CD4-positive, CD25-positive, alpha-beta regulatory T cell (primary cell): ENCODE results near the gene HDLBP. TPM values are rescaled to one million over a fixed set of nuclear protein-coding genes. Genes with fewer than 3 reads are reported as not detected.

Experiments used
- ATAC-seq, 2 donors: fragments of 150-1000 bp; cut with Tn5 transposase; one replicate each; pipeline ENCODE4 v1.10.0; 2021; ENCODE audit warnings: low read depth in 2 of 2, moderate number of reproducible peaks in 2 of 2, moderate library complexity in 1 of 2
- DNase-seq, 3 donors: peaks; one replicate each; pipeline versions ENCODE4 v3.0.0 to v3.0.0-alpha.2; 2012 to 2022; ENCODE audit warnings: mixed read lengths in 1 of 3
- H3K27ac ChIP-seq: one replicate; pipeline ENCODE4 v1.7.0; 2013; ENCODE audit warnings: mild to moderate bottlenecking, low read length; ENCODE audit not compliant: insufficient read depth, poor library complexity, severe bottlenecking
- H3K27me3 ChIP-seq: one replicate; pipeline ENCODE4 v1.7.0; 2013; ENCODE audit warnings: low read length; ENCODE audit not compliant: control insufficient read depth, insufficient read depth
- H3K36me3 ChIP-seq: one replicate; pipeline ENCODE4 v1.7.0; 2013; ENCODE audit warnings: mild to moderate bottlenecking, low read length, moderate library complexity; ENCODE audit not compliant: control insufficient read depth, insufficient read depth
- H3K4me1 ChIP-seq: 2 replicates; pipeline ENCODE4 v1.7.0; 2013; ENCODE audit warnings: mild to moderate bottlenecking, low read length; ENCODE audit not compliant: insufficient read depth, control insufficient read depth, poor library complexity, severe bottlenecking
- H3K4me3 ChIP-seq: one replicate; pipeline ENCODE4 v1.7.0; 2013; ENCODE audit warnings: low read depth, mild to moderate bottlenecking, low read length, moderate library complexity
- H3K9me3 ChIP-seq, 2 experiments: 1 replicate in 1 of 2; 2 replicates in 1 of 2; pipeline ENCODE4 v1.7.0; 2013; ENCODE audit warnings: low read length in 2 of 2, mild to moderate bottlenecking in 1 of 2, moderate library complexity in 1 of 2; ENCODE audit not compliant: control insufficient read depth in 2 of 2
- H3K27ac Mint-ChIP-seq, 3 donors: one replicate each; pipeline ENCODE4 v1.8.0; 2020 to 2022; ENCODE audit warnings: mild to moderate bottlenecking in 3 of 3, mixed read lengths in 3 of 3, moderate library complexity in 2 of 3
- H3K27me3 Mint-ChIP-seq: one replicate; pipeline ENCODE4 v1.8.0; 2022; ENCODE audit warnings: mild to moderate bottlenecking, mixed read lengths
- H3K36me3 Mint-ChIP-seq: one replicate; pipeline ENCODE4 v1.8.0; 2020; ENCODE audit warnings: mixed read lengths
- H3K4me1 Mint-ChIP-seq, 4 donors: one replicate each; pipeline ENCODE4 v1.8.0; 2020 to 2022; ENCODE audit warnings: mixed read lengths in 4 of 4, mild to moderate bottlenecking in 1 of 4
- H3K4me3 Mint-ChIP-seq, 4 donors: one replicate each; pipeline ENCODE4 v1.8.0; 2020 to 2022; ENCODE audit warnings: mild to moderate bottlenecking in 4 of 4, mixed read lengths in 4 of 4, moderate library complexity in 3 of 4
- H3K9me3 Mint-ChIP-seq, 7 donors: one replicate each; pipeline ENCODE4 v1.8.0; 2020 to 2022; ENCODE audit warnings: mixed read lengths in 7 of 7, mild to moderate bottlenecking in 3 of 7, moderate library complexity in 2 of 7
- polyA plus RNA-seq, 4 donors: library from polyadenylated mRNA; unstranded; fragments of 300-500 nt; fragmentation: Illumina TruSeq; gene quantifications; one replicate each; pipeline ENCODE4 v1.2.3, GENCODE V29; 2021
- total RNA-seq: library from RNA; stranded (reverse); gene quantifications from one replicate; pipeline ENCODE4 v1.2.3, GENCODE V29; 2022

Gene HDLBP
- total and polyA plus RNA-seq, 5 donors from 2014 or later, result 33.6 to 121 (median 41.7) TPM

DNA sequence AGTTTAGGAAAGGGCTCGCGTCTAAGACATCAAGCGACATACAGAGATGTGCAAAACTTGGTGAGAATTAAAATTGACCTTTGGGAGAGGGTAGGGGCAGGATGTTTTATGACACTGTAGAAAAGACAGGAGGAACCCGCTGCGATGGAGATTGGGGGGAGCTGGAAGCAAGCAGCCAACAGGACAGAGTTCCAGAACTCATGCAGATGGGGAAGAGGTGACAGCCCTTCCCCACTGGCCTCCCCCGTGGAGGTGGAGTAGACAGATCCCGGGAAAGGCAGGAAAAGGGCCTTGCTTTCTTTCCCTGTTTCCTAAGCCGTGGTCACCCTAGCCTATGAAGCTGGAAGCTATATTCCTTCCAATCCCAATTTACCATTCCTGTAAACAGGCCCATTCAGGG lies 87.9 kb downstream of the HDLBP start:
- Mint-ChIP-seq H3K4me1 (peaks cover 0 to 6% (median 1%) of the 10 kb centered on the region in 4 donors), H3K4me3 (no peak overlapping the region), H3K27me3 (no peaks in the 10 kb centered on the region), H3K36me3 (peaks cover 39% of the 10 kb centered on the region), H3K9me3 (peaks cover 0 to 4% (median 0%) of the 10 kb centered on the region in 7 donors), H3K27ac (peak overlapping the region in 1 of 3 donors; percentile 5)
- Histone ChIP-seq H3K9me3 (no peaks in the 10 kb centered on the region), H3K36me3 (peaks cover 48% of the 10 kb centered on the region), H3K4me3 (no peak overlapping the region), H3K27me3 (no peaks in the 10 kb centered on the region), H3K27ac (no peak overlapping the region), H3K4me1 (no peaks in the 10 kb centered on the region)
- no peak for DNase-seq
- ATAC-seq, result no peak

DNA sequence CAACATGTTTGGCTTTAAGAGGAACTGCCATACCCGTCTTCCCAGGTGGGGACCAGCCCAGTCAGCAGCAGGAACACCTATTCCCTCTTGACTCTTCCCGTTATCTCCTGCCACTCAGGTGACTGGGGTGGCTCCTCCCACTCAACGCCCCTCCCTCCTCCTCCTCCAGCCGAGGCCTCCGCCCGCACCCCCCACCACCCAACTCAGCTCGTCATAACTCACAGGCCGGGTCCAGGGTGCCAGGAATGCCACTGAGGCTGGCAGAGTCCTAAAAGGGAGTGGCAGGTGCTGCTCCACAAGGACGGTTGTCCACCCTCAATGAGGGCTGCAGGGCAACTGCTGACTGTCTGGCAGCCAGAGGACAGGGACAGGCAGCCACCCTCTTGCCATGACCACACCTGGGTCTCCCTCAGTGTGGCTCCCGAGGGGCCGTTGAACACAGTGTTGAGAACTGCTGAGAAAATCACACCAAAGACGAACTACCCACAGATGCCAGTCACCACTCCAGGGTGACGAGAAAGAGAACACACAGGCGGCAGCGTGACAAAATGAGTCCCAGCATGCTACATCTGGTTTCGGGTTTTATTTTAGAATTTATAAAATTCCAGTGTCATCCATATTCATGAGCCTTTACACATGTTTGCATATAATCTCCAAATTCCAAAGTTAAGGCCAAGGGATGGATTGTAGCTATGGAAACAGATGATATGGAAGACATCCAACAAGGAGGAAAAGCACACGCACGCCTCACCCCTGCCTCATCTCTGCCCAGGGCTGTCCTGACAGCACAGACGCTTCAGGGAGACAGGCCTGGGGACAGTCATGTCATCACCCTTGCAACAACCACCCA lies 88.5 kb downstream of the HDLBP start:
- H3K36me3 ChIP-seq, result peaks cover 43% of the 10 kb centered on the region
- ATAC-seq (no peak), DNase-seq (no peak)
- H3K9me3 Mint-ChIP-seq, result peaks cover 0 to 4% (median 0%) of the 10 kb centered on the region in 7 donors
- peaks cover 0 to 7% (median 3%) of the 10 kb centered on the region in 4 donors for H3K4me1 Mint-ChIP-seq
- no peaks in the 10 kb centered on the region for H3K27me3 ChIP-seq
- H3K4me1 ChIP-seq, result no peaks in the 10 kb centered on the region
- no peak overlapping the region for H3K27ac Mint-ChIP-seq
- H3K4me3 ChIP-seq, result no peak overlapping the region
- H3K27me3 Mint-ChIP-seq, result no peaks in the 10 kb centered on the region
- no peaks in the 10 kb centered on the region for H3K9me3 ChIP-seq
- peaks cover 34% of the 10 kb centered on the region for H3K36me3 Mint-ChIP-seq
- no peak overlapping the region for H3K27ac ChIP-seq
- H3K4me3 Mint-ChIP-seq, result no peak overlapping the region

DNA sequence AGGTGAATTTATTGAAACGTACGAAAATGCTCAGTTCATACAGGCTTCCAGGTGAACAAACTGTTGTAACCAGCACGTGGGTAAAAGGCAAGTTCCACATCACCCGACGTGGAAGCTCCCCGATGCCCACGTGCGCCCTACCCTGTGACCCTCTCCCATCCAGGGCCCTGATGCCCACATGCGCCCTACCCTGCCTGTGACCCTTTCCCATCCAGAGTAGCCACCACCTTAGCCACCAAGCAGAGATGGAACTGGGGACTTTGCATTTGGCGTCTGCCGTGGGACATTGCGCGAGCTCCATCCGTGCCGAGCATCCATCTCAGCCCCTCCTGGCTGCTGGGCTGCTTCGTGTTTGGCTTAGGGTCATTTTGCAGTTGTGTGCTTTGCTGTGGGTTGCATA lies 89.5 kb downstream of the HDLBP start:
- Histone ChIP-seq H3K27me3 (no peaks in the 10 kb centered on the region), H3K4me1 (no peaks in the 10 kb centered on the region), H3K9me3 (no peaks in the 10 kb centered on the region), H3K36me3 (peaks cover 34% of the 10 kb centered on the region), H3K27ac (no peak overlapping the region), H3K4me3 (no peak overlapping the region)
- Mint-ChIP-seq H3K9me3 (peaks cover 0 to 4% (median 0%) of the 10 kb centered on the region in 7 donors), H3K4me3 (no peak overlapping the region), H3K4me1 (peaks cover 0 to 7% (median 3%) of the 10 kb centered on the region in 4 donors), H3K27me3 (no peaks in the 10 kb centered on the region), H3K36me3 (peaks cover 25% of the 10 kb centered on the region), H3K27ac (no peak overlapping the region)
- ATAC-seq (no peak), DNase-seq (no peak)

DNA sequence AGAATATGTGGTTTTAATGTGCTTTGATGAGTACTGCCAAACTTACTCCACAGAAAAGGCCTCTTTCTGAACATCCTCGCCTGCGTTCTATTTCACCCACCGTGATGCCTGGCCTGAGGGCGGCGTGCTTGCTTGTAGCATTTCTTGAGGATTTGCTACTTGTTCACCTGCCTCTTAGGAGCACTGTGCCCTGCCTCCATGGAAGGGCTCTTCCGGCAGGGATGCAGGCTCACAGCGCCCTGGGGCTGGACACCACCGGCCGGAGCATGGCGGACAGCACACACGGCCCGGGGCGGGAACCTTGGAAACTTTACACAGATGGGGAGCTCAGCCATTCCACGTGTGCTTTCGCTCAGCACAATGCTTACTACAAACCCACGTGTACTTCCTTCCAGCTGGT lies 89.9 kb downstream of the HDLBP start:
- no peaks in the 10 kb centered on the region for H3K27me3 Mint-ChIP-seq
- peaks cover 22% of the 10 kb centered on the region for H3K36me3 Mint-ChIP-seq
- H3K4me1 ChIP-seq, result no peaks in the 10 kb centered on the region
- no peak overlapping the region for H3K4me3 ChIP-seq
- no peak overlapping the region for H3K27ac ChIP-seq
- H3K9me3 Mint-ChIP-seq, result peaks cover 0 to 4% (median 0%) of the 10 kb centered on the region in 7 donors
- no peak overlapping the region for H3K4me3 Mint-ChIP-seq
- H3K9me3 ChIP-seq, result no peaks in the 10 kb centered on the region
- peaks cover 30% of the 10 kb centered on the region for H3K36me3 ChIP-seq
- no peak for DNase-seq
- H3K4me1 Mint-ChIP-seq, result peaks cover 0 to 7% (median 3%) of the 10 kb centered on the region in 4 donors
- no peaks in the 10 kb centered on the region for H3K27me3 ChIP-seq
- ATAC-seq, result no peak
- H3K27ac Mint-ChIP-seq, result no peak overlapping the region

DNA sequence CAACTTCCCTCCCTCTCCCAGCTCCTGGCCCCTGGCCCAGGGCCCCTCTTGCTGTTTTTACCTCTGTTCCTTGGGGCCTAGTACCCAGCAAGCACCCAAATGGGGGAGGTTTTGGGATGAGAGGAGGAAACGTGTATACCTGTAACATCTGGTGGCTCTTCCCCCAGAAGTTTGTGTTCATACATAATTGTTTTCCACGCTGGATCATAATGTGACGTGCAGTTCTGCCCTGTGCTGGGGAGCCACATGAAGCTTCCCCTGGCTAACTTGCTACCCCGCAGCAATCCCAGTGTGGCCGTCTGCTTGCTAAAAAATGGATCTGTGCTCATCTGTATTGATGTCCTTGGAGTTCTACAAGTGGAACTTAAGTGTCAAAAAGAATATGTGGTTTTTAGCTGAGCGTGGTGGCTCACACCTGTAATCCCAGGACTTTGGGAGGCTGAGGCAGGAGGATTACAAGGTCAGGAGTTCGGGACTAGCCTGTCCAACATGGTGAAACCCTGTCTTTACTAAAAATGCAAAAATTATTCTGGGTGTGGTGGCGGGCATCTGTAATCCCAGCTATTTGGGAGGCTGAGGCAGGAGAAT lies 90.5 kb downstream of the HDLBP start:
- no peak overlapping the region for H3K4me3 ChIP-seq
- DNase-seq, result no peak
- peaks cover 0 to 4% (median 0%) of the 10 kb centered on the region in 7 donors for H3K9me3 Mint-ChIP-seq
- peaks cover 24% of the 10 kb centered on the region for H3K36me3 ChIP-seq
- no peak for ATAC-seq
- H3K36me3 Mint-ChIP-seq, result peaks cover 16% of the 10 kb centered on the region
- peak overlapping the region in 1 of 3 donors; percentile 42 for H3K27ac Mint-ChIP-seq
- no peak overlapping the region for H3K27ac ChIP-seq
- no peaks in the 10 kb centered on the region for H3K9me3 ChIP-seq
- peaks cover 2% of the 10 kb centered on the region for H3K27me3 Mint-ChIP-seq
- peaks cover 0 to 7% (median 3%) of the 10 kb centered on the region in 4 donors for H3K4me1 Mint-ChIP-seq
- no peak overlapping the region for H3K4me3 Mint-ChIP-seq
- H3K4me1 ChIP-seq, result no peaks in the 10 kb centered on the region
- no peaks in the 10 kb centered on the region for H3K27me3 ChIP-seq

DNA sequence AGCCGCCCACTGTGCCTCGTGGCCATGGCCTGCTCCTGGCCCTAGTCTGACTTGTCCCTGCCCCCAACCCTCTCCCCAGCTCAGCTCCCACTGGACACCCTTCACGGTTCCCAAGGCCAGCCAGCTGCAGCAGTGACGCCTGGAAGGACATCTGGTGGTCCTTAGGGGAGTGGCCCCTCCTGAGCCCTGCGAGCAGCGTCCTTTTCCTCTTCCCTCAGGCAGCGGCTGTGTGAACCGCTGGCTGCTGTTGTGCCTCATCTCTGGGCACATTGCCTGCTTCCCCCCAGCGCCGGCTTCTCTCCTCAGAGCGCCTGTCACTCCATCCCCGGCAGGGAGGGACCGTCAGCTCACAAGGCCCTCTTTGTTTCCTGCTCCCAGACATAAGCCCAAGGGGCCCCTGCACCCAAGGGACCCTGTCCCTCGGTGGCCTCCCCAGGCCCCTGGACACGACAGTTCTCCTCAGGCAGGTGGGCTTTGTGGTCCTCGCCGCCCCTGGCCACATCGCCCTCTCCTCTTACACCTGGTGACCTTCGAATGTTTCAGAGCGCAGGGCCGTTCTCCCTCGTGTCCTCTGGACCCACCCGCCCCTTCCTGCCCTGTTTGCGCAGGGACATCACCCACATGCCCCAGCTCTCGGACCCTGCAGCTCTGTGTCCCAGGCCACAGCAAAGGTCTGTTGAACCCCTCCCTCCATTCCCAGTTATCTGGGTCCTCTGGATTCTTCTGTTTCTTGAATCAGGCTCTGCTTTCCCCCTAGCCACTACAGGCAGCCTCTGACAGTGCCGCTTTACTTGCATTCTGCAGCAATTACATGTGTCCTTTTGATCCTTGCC lies 91.2 kb downstream of the HDLBP start:
- H3K4me3 Mint-ChIP-seq, result no peak overlapping the region

DNA sequence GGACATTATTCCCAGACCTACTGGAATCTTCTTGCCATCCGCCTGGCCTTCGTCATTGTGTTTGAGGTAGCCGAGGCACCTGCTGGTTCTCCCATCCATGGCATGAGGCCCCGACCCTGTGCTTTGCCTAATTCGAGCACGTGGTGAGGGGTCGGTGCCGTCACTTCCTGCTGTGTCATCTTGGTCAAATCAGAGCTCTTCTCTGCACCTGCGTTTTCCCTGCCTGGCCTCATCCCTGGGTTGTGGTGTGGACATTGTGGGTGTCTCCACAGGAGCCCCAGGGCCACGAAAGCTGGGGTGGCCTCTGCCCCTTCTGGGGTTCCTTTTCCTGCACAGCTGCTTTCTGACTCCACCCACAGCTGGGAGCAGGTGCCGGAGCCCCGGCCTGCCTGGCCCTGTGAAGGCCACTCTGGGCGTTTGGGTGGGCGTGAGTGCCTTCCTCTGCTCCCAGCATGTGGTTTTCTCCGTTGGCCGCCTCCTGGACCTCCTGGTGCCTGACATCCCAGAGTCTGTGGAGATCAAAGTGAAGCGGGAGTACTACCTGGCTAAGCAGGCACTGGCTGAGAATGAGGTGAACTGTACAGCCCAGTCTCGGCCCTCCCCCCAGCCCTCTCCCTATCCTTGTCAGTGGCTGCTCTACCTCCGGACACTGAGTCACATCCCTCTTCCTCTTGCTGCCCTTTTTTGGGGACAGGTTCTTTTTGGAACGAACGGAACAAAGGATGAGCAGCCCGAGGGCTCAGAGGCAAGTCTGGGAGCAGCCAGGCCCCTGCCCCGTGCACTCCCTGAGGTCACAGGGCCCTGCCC lies 92.1 kb downstream of the HDLBP start:
- Mint-ChIP-seq H3K4me1 (peaks cover 8 to 16% (median 12%) of the 10 kb centered on the region in 4 donors), H3K9me3 (peaks cover 0 to 4% (median 0%) of the 10 kb centered on the region in 7 donors), H3K27ac (peak overlapping the region in 1 of 3 donors; percentile 47), H3K4me3 (no peak overlapping the region), H3K27me3 (peaks cover 15% of the 10 kb centered on the region), H3K36me3 (peaks cover 12% of the 10 kb centered on the region)
- Histone ChIP-seq H3K9me3 (no peaks in the 10 kb centered on the region), H3K27me3 (no peaks in the 10 kb centered on the region), H3K36me3 (peaks cover 12% of the 10 kb centered on the region), H3K27ac (no peak overlapping the region), H3K4me3 (no peak overlapping the region), H3K4me1 (peaks cover 6% of the 10 kb centered on the region)
- ATAC-seq, result no peak
- DNase-seq, result no peak

More for the DNA sequence above, 91.2 kb downstream of the HDLBP start:
- Histone ChIP-seq H3K9me3 (no peaks in the 10 kb centered on the region), H3K27ac (no peak overlapping the region), H3K27me3 (no peaks in the 10 kb centered on the region), H3K36me3 (peaks cover 20% of the 10 kb centered on the region), H3K4me1 (no peaks in the 10 kb centered on the region), H3K4me3 (no peak overlapping the region)
- peak overlapping the region in 1 of 3 donors; percentile 42 for H3K27ac Mint-ChIP-seq
- DNase-seq (no peak), ATAC-seq (peak in 1 of 2 donors; percentile 20)
- peaks cover 1 to 8% (median 4%) of the 10 kb centered on the region in 4 donors for H3K4me1 Mint-ChIP-seq
- H3K36me3 Mint-ChIP-seq, result peaks cover 15% of the 10 kb centered on the region
- H3K9me3 Mint-ChIP-seq, result peaks cover 0 to 4% (median 0%) of the 10 kb centered on the region in 7 donors
- H3K27me3 Mint-ChIP-seq, result peaks cover 7% of the 10 kb centered on the region
